Activated naive CD4-positive, alpha-beta T cell treated with Interleukin-2 at 50 U/mL for 16 hours (primary cell): ENCODE results near the gene PRUNE2.
"Not testable (repeated sequence)": the region's sequence is repeated elsewhere in the genome, so short reads cannot be mapped to it uniquely, and the experiment has no call there.

Source experiments
- DNase-seq: peaks from one replicate; pipeline ENCODE4 v3.0.0-alpha.2; 2020

PRUNE2 gene

DNA sequence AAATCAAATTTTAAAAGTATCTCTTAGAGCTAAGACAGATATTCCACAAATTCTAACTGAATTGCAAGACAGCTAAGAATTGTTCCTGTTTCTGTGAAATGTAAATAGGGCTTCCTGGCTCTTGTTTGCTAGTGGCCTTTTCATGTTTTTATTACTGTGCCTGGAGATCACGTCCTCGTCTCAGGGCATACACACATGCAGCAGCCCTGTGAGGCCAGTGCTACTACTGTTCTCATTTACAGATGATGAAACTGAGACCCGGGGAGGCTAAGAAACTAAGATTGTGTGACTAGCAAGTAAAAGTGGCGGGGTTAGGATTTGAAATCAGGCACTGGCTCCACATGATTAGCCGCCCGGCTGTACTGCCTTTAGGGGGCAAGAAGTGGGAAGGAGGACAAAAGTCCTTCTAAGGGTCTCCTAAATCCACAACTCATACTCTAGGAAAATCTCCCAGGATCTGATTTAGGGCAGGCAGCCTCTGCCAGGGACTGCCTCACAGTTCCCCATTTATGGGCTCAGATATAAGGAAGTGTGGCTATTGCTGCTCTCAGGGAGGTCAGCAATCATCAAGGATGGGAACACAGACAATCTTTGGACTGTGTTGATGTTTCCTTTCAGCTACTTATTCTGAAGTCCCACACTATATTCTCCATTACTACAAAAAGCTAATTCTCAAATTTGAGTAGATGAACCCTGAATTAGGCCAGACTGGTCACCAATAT is 7.9 kb downstream of the PRUNE2 start:
- no peak for DNase-seq

DNA sequence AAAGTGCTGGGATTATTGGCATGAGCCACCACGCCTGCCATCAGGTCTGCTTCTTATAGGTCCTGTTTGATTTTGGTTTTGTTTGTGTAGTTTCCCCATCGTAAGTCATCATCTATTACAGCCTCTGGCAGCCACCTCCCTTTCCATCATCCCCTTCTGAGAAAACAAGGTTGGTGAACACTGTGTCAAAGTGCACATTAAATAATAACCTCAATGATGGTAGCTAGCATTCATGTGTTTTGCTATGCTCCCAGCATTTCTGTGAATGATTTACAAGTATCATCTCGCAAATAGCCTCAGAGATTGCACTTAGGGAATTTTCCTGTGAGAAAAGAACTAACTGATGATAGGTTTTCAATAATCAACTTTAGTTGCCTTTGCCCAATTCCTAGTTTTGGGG is 9.9 kb downstream of the PRUNE2 start:
- DNase-seq: no peak

DNA sequence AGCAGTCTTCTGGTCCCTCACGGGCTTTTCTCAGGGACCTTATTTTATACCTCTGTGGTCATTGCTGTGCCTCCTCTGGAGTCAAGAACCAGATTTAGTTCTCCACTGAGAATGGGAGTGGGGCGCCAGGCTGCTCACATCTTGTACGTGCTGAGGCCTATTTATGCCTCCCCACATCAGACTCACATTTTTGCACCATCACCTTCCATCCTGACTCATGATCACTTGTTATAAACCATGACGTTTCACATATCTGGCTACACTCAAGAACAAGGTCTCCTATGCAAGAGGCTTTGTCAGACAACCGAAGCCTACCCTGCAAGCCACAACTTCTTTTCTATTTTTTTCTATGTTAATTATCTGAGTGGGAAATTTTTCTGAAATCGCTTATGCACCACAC is 10.7 kb downstream of the PRUNE2 start:
- DNase-seq: no peak

DNA sequence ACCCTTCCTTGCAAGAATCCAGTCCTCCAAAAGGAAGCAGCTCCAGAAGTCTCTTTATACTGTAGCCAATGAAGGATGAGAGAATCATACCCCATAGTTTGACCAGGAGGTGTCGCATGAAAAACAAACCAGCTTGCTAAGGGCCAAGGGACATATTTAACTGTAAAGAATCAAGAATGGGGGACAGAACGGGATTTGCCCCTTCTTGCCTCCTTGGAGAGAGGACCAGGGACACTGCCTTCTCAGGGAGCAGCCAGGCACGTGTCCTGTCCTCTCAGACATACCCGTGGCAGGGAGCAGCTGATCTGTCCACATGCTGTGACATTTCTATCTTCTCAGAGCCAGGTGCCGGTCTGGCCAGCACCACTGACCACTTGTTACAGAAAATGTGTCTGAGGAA is 11.7 kb downstream of the PRUNE2 start:
- DNase-seq: no peak

DNA sequence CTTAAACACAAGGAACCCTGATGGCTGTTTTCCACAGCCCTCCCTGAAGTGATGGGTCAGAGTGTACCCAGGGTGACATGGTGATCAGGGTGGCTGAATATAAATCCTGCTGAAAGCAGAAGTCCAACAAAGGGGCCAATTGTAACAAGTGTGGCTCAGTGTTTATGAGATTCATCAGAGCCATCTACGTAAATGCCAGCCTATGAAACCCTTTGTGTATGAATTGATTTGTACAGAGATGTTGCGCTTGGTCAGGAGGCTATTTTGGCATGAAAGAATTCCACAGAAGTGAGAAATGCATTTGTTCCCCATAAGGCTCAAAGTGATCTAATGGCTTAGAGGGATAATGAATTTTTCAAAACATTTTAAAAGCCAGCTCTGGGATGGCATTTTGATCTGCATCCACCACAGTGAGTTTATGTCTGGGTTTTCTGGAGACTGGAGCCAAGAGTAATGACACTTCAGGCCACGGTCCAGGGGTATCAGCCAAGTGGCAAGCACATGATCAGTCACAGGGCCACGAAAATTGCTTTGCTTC is 12.4 kb downstream of the PRUNE2 start:
- DNase-seq: no peak

DNA sequence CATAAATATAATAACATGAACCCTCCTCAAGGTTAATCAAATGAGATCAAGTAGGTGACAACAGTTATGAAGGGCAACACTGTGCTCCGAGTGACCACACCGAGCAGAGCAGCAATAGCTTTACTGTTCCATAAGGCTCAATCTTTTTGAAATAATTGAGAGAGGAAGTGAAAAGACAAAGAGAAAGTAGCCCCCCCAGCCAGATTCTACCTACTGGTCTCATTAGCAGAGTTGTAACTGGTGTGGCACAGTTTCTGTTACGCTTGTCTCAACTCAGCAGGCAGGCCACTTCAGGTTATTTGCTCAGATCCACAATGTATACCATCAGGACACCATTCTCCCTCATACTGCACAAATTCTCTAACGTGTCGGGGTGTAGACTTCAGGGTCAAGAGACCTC is 14.0 kb downstream of the PRUNE2 start:
- no peak for DNase-seq

DNA sequence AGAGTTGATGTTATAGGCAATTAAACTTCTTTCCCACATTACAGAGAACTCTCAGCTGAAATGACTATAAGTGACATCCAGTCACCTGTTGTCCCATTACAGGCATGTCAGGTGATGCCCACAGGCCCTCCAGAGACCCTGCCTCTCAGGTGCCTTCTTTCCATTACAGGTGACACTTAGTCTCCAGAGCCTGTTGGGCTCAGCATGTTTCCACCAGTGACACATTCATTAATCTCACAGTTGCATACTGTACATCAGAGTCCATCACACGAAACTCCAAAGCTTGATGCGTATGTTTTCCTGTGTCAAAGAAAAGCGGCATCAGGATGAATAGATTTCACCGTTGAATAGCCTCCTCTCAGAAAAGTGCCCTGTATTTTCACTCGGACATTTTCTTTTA is 14.6 kb downstream of the PRUNE2 start:
- no peak for DNase-seq

DNA sequence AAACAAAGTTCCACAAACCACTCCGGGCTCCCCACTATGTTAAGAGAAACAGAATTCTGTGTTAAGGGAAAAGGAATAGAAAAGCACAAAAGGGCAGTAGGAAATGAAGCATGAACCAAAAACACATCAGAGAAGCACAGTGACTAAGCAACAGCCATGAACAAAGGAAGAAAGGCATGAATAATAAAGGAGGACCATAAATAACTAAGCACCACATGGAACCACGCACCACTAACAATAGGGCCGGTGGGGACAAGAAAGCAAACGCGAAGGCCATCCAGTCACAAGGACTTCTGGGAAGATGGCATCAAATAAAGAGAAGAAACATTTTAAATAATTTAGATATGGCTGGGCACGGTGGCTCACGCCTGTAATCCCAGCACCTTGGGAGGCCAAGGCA is 18.0 kb downstream of the PRUNE2 start:
- no peak for DNase-seq

DNA sequence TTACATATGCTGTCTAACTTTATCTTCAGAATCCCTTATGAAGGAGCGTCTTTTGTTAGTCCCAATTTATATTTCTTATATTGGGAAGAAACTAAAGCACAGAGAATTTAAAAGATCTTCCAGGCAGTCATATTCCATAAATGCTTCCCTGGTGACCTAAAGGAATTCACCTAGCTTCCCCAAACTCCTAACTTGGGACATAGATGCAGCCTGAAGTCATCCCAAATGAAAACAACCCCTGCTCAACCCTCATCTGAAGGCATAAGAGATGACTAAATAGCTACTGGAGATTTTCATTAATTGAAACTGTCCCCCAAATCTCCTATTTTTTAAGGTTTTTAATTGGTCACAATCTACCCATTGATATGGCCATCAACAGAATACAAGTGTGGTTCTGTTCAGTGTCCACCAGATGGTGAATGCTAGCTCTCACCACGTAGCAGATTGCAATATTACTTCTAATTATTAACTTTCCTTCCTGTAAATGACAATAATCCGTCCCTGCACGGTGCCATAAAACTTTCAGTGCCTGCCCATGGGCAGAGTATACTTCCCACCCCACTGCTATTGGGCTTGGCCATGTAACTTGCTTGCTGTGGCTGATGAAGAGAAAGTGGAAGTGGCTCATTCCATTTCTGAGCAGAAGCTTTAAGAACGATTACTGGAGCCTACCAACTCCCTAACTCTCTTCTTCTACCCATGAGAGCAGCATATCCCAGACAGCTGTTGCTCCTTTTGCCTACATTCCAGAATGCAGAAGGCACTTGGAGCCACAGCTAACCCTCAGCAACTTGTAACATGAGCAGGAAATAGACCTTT is 18.7 kb downstream of the PRUNE2 start:
- no peak for DNase-seq

DNA sequence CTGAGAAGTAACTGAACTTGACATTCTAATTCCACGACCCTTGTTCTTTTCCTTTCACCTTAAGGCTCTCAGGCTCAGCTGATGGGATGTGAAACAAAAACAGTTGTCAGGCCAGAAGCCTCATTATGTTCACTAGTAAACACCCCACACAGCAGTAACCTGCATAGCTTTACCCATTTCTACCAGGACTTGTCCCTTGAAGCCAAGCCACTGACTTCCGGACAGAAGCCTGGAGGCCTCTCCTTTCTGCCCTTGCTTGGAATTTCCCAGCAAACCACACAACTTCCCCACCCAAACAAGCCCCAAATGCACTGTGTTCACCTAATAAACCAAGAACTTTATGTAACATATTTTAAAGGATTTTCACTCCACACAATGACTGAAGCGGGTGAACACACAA is 19.6 kb downstream of the PRUNE2 start:
- DNase-seq: no peak

DNA sequence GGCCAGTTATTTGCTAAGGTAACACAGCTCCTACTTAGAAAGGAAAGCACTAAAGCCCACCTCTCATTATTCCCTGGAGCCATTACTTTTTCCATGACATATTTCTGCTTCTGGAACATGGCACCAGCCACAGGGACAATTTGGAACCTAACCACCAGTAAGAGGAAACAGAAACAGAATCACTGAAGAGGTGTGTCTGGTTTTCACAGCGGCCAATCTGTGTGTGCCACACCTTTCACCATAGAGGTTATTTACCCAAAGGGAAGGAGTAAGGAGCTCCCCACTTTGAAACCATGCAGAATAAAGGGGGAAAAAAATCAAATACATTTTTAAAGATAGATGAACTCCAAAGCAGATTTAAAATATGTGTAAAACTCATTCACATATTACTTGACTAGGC is 21.1 kb downstream of the PRUNE2 start:
- DNase-seq: no peak

DNA sequence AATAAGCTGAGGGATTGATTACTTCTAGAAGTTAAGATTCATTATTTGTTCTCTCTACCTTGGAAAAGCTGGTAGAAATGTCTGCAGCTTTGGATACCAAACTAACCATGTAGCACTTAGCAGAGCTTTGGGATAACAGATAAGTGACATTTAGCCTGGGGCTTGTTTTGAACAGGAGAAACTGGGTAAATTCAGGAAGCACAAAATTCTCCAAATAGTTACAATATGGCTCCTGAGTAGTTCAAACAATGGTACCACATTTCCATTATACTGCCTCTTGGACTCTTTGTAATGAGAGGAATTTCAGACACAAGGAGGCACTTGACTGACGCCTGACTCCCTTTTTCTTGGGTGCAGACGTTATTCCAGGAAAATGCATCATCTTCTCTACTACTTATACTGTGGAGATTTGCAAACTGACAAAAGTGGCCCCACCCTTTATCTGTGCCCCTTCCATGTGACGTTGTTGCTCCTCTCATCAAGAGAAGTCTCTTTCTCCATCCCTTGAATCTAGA is 22.5 kb downstream of the PRUNE2 start:
- DNase-seq: no peak

DNA sequence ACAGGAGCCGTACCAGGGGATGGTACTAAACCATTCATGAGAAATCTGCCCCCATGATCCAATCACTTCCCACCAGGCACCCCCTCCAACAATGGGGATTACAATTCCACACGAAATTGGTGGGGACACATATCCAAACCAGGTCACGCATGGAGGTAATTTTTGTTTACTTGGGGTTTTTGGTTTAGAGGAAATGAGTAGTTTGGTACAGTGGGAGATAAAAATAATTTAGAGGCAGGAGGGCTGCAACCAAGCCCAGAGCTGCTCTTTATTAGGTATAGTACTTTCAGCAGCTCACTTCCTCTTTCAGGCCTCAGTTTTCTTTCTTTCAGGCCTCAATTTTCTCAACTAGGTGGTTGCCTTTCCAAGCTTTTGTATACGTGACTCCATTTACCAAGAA is 23.2 kb downstream of the PRUNE2 start:
- no peak for DNase-seq

DNA sequence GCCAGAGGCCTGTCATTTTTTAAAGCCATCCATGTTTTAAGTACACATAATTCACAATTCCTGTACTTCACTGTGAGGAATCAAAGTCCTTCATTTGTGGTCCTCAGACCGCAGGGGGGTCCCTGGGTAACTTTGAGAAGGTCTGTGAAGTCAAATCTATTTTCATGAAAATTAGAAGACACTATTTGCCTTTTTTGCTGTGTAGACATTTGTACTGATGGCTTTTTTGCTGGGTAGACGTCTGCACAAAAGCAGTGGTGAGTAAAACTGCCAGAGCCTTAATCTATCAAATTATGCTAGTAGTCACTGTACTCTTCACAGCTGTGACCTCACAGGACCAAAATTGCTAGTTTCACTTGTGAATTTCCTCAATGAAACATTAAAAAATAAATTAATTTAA is 25.7 kb downstream of the PRUNE2 start:
- DNase-seq: no peak

DNA sequence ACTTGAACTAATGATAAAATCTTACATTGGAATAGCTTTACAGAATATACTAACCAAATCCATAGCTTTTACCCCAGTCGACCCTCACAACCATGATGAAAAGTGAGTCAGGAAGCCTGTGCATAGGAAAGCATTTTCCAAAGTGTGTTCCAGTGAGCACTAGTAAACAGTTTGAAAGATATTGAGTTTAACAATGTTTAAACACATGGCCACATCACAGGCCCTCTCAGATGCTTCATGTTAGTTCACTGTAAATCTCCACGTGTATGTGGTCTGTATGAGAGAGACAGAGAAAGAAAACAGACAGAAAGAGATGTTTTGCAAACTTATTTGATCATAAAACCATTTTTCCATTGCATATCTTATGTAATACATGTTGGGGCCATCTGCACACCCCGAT is 27.0 kb downstream of the PRUNE2 start:
- no peak for DNase-seq

DNA sequence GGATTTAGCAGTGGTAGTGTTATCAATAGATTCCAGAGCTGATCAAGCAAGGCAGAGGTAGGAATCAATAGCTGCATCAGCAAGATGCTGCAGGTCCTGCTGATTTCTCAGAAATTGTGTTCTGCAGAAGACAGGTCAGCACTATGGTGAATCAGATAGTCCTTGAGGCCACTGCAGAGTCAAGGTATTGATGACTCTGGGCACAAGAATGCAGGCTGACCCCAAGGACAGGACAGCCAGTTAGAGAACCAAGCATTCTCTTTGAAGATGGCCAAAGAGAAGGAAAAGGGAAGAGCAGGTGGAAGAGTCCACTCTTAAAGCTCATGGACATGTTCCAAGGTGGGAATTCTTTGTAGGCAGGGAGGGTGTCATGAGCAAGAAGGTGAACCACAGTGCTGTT is 28.0 kb downstream of the PRUNE2 start:
- no peak for DNase-seq

DNA sequence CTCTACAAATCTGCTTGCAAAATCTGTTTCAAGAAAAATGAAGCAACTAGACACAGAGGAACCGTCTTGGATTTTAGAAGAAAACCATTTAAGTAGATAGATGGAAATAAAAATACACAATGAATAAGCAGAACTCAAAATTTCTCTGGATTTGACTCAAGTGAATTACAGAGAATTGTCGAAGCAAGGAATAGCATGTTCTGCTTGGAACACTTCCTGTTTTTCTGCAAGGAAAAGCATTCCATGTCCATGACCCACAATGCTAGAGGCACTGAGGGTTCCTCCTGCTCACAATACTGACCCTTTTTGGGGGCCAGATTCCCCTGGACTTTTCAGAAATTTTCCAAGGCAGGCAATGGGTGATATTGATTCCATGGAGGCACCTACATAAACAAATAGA is 29.8 kb downstream of the PRUNE2 start:
- no peak for DNase-seq

DNA sequence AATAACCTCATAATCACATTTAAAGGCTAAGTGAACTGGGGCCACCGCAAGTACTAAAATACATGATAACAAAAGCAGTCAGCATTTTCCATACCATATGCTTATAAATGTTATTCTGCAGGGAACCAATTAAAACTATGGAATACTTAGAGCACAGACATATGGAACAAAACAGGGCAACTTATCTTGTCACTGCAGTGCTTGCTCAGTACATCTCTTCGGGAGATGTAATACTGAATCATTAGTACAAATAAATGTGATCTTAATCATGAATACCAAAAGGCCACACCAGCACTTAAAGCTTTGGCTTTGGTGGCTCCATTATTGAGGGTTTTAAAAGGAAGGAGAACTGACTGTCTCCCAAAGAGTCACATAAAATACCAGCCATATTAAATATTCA is 32.1 kb downstream of the PRUNE2 start:
- DNase-seq: no peak

DNA sequence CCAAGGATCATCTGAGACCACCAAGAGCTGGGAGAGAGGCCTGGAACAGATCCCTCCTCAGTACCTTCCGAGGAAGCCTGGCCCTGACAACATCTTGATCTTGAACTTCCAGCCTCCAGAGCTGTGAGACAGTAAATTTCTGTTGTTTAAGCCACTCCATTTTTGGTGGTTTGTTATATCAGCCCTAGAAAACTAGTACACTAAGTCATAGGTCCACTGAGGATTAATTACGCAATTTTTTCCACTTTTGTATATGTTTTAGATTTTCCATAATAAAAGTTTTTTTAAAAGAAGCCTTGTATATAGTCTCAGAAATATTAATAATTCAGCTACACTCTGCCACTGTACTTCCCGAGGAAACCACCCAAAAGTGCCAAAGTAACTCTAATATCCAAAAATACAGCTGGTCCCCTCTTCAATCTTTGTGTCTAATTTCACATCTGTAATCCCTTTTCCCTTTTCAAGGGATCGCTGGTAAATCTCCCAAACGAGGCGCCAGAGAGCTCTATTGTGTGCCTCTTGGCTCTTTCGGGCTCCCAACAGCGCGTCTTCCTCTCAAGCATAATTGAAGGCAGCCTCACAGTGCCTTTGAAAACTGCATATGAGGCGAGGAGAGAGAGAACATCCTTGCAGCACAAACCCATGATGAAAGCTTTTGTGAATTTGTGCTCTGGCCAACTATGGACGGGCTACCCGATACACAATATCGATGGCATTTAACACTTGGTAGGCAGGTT is 32.7 kb downstream of the PRUNE2 start:
- DNase-seq: no peak

DNA sequence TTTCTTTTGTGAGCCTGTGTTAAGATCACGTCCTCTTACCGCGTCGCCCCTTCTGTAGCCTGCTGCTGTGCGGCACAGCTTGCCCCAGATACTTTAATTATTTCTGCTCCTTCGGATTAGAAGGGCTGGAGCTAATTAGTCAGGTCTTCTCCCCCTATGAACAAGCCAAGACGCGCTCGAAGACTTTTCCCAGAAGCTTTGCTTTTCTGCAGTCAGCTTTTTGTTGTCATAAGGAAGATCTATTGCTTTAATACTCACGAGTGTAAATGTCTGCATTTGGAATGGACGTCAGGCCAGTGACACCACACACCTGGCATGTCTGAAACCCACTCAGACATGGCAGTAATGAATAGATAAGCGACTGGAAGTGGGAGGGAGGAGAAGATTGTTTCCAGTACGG is 37.0 kb downstream of the PRUNE2 start:
- DNase-seq: no peak

DNA sequence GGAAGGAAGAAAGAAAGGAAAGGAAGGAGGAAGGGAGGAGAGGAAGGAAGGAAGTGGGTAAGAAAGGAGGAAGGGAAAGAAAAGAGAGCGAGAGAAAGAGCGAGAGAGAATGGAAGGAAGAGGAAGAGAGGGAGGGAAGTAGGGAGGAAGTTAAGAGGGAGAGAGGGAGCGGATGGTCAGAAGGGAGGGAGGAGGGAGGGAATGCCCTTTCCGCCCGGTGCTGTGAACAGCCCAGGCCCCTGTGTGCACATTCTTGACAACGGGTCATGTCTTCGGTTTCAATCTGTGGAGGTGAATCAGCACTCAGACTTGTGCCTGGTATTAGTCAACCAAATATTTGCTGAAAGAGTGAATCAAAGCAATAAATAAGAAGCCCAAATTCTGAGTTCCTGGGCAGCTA is 39.2 kb downstream of the PRUNE2 start:
- DNase-seq: no peak

DNA sequence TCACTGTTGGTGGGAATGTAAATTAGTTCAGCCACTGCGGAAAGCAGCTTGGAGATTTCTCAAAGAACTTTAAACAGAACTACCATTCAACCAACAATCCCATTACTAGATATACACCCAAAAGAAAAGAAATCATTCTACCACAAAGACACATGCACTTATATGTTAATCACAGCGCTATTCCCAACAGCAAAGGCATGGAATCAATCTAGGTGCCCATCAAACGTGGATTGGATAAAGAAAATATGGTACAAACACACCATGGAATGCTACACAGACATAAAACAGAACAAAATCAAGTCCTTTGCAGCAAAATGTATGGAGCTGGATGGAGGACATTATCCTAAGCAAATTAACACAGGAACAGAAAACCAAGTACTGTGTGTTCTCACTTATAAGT is 42.1 kb downstream of the PRUNE2 start:
- no peak for DNase-seq

DNA sequence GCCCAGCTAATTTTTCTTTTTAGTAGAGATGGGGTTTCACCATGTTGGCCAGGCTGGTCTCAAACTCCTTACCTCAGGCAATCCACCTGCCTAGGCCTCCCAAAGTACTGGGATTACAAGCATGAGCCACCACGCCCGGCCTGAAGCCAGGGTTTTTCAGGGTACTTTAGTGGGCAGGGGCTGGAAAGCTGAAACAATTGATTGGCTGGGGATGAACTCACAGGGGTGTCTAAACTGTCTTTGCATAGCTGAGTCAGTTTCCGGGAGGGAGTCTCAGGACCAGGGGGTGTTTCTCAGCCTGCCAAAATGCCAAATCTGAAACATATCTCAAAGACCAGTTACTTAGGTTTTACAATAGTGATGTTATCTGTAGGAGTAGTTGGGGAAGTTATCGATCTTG is 46.1 kb downstream of the PRUNE2 start:
- no peak for DNase-seq

DNA sequence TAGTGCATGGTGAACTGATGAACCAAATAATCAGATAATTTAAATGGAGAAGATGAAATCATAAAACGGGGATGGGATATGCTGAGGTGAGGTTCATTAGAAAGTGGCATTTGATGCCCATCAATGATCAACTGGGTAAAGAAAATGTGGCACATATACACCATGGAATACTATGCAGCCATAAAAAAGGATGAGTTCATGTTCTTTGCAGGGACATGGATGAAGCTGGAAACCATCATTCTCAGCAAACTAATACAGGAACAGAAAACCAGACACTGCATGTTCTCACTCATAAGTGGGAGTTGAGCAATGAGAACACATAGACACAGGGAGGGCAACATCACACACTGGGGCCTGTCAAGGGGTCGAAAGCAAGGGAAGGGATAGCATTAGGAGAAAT is 47.7 kb downstream of the PRUNE2 start:
- not testable (repeated sequence) for DNase-seq
